ENCODE measurements around the gene TBC1D4.
"Not testable (repeated sequence)": the region's sequence is repeated elsewhere in the genome, so short reads cannot be mapped to it uniquely, and the experiment has no call there.

Gene TBC1D4

GRCh38 chr13:75318138-75318833, 163.7 kb downstream of the TBC1D4 start:
- DNase-seq = no peak

- DNase-seq = no peak
These were observed 165.5 kb downstream of the TBC1D4 start for GRCh38 chr13:75316427-75316826.

- DNase-seq = no peak
These were observed 169.0 kb downstream of the TBC1D4 start for GRCh38 chr13:75312884-75313520.

- no peak for DNase-seq
These were observed 171.9 kb downstream of the TBC1D4 start for GRCh38 chr13:75309981-75310580.

GRCh38 chr13:75308222-75308621, 173.7 kb downstream of the TBC1D4 start:
- no peak for DNase-seq

GRCh38 chr13:75307370-75307949, 174.5 kb downstream of the TBC1D4 start:
- DNase-seq = no peak

GRCh38 chr13:75306967-75307366, 175.0 kb downstream of the TBC1D4 start:
- not testable (repeated sequence) for DNase-seq

- DNase-seq = no peak
These were observed 176.9 kb downstream of the TBC1D4 start for GRCh38 chr13:75305059-75305458.

GRCh38 chr13:75303263-75303662, 178.7 kb downstream of the TBC1D4 start:
- no peak for DNase-seq

- DNase-seq = no peak
These were observed 179.8 kb downstream of the TBC1D4 start for GRCh38 chr13:75302071-75302698.

- DNase-seq = no peak
These were observed 181.8 kb downstream of the TBC1D4 start for GRCh38 chr13:75299913-75300862.

- no peak for DNase-seq
These were observed 182.7 kb downstream of the TBC1D4 start for GRCh38 chr13:75299246-75299645.

GRCh38 chr13:75296641-75297040, 185.3 kb downstream of the TBC1D4 start:
- no peak for DNase-seq

- no peak for DNase-seq
These were observed 186.8 kb downstream of the TBC1D4 start for GRCh38 chr13:75295201-75295600.

- DNase-seq = no peak
These were observed 187.9 kb downstream of the TBC1D4 start for GRCh38 chr13:75294110-75294509.

GRCh38 chr13:75285310-75285709, 196.7 kb downstream of the TBC1D4 start:
- no peak for DNase-seq

GRCh38 chr13:75279834-75280369, 202.1 kb downstream of the TBC1D4 start:
- no peak for DNase-seq

GRCh38 chr13:75273695-75274094, 208.3 kb downstream of the TBC1D4 start:
- not testable (repeated sequence) for DNase-seq

- no peak for DNase-seq
These were observed 210.1 kb downstream of the TBC1D4 start for GRCh38 chr13:75271846-75272245.

- not testable (repeated sequence) for DNase-seq
These were observed 213.5 kb downstream of the TBC1D4 start for GRCh38 chr13:75268481-75268880.

GRCh38 chr13:75264611-75265010, 217.4 kb downstream of the TBC1D4 start:
- no peak for DNase-seq

Data from T1000 (cell line).